PFSK-1 (cell line): ENCODE data around the gene CYB5R3. TPM values are rescaled to one million over a fixed set of nuclear protein-coding genes. Genes with fewer than 3 reads are reported as not detected.

ENCODE experiments used
- FOXP2 ChIP-seq: optimal IDR thresholded peaks from 2 replicates; pipeline ENCODE3; 2011; ENCODE audit warnings: borderline replicate concordance, control low read depth, inconsistent platforms; ENCODE audit not compliant: insufficient read depth; ENCODE audit errors: extremely low read length, extremely low read depth
- POLR2AphosphoS5 ChIP-seq: IDR thresholded peaks from 2 replicates; pipeline ENCODE4 v1.6.1; 2012; ENCODE audit warnings: low read depth, mild to moderate bottlenecking, control low read depth, low read length, moderate library complexity
- REST ChIP-seq, 2 experiments: IDR thresholded peaks; 2 replicates each; pipeline versions ENCODE4 v1.6.1 to v1.8.0; 2011 to 2012; ENCODE audit warnings: low read depth in 2 of 2, low read length in 2 of 2, control low read depth in 1 of 2, inconsistent platforms in 1 of 2, mild to moderate bottlenecking in 1 of 2, moderate library complexity in 1 of 2; ENCODE audit not compliant: insufficient read depth in 1 of 2
- SIN3A ChIP-seq: IDR thresholded peaks from 2 replicates; pipeline ENCODE4 v1.6.1; 2012; ENCODE audit warnings: mild to moderate bottlenecking, low read length, moderate library complexity, borderline replicate concordance; ENCODE audit not compliant: insufficient read depth
- TAF1 ChIP-seq: IDR thresholded peaks from 2 replicates; pipeline ENCODE4 v1.6.1; 2012; ENCODE audit warnings: low read length, control low read depth, borderline replicate concordance; ENCODE audit not compliant: insufficient read depth
- polyA plus RNA-seq: library from polyadenylated mRNA; unstranded; fragments of >200 nt; gene quantifications from one replicate; pipeline ENCODE4 v1.2.1, GENCODE V29; 2012; ENCODE audit warnings: low read depth, missing spikeins; ENCODE audit not compliant: insufficient read length

The CYB5R3 gene
- polyA plus RNA-seq: 160 TPM

- peak; percentile 54 for TF ChIP-seq FOXP2
- TF ChIP-seq TAF1: no peak
- TF ChIP-seq REST (IDR thresholded peaks at IDR 0.05; ENCODE audit: insufficient read depth in 1 of 2, low read depth in 2 of 2, low read length in 2 of 2): no peak
- no peak for TF ChIP-seq SIN3A
- TF ChIP-seq POLR2AphosphoS5: peak; percentile 59
Measured at GRCh38 chr22:42649246-42650099, at the start of gene CYB5R3. TSS of gene CYB5R3 (minus strand) at chr22:42649392. CDS start at chr22:42649315, 77 bp downstream.

GRCh38 chr22:42697542-42698013 is 48.4 kb upstream of the CYB5R3 start:
- TF ChIP-seq FOXP2 (peak; percentile 56), REST (IDR thresholded peaks at IDR 0.05; ENCODE audit: insufficient read depth in 1 of 2, low read depth in 2 of 2, low read length in 2 of 2) (no peak)

GRCh38 chr22:42696331-42696967 is 47.3 kb upstream of the CYB5R3 start:
- TF ChIP-seq FOXP2 (no peak), REST (IDR thresholded peaks at IDR 0.05; ENCODE audit: insufficient read depth in 1 of 2, low read depth in 2 of 2, low read length in 2 of 2) (no peak), POLR2AphosphoS5 (no peak), TAF1 (no peak), SIN3A (no peak)

GRCh38 chr22:42695294-42695693 is 46.1 kb upstream of the CYB5R3 start:
- TF ChIP-seq SIN3A (no peak), REST (IDR thresholded peaks at IDR 0.05; ENCODE audit: insufficient read depth in 1 of 2, low read depth in 2 of 2, low read length in 2 of 2) (no peak), POLR2AphosphoS5 (no peak)
